Measurements from ENCODE around the gene DEDD. TPM values are rescaled to one million over a fixed set of nuclear protein-coding genes. Genes with fewer than 3 reads are reported as not detected.

Gene DEDD
- total RNA-seq, 1 donor from 2014 or later, result 29.3 TPM

DNA sequence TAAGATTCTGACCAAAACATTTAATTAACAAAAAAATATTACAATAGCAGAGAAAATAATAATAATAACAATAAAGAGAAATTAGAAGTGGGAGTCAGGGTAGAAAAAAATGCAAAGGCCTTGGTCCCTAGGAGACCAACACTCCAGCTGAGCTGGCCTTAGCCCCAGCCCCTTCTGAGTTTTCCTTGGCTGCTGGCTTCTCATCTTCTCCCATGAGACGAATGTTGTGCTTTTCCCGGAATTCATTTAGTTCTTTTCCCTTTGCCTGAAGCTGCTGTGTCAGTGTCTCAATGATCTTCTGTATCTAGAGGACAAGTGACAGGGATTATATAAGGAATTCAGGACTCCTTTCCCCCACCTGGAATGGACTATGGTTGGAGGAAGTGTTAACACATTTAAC, 31.9 kb downstream of the DEDD start:
- DNase-seq (no peak), ATAC-seq (no peak)
- intact Hi-C loops (cut with micrococcal nuclease), result no loop called here

DNA sequence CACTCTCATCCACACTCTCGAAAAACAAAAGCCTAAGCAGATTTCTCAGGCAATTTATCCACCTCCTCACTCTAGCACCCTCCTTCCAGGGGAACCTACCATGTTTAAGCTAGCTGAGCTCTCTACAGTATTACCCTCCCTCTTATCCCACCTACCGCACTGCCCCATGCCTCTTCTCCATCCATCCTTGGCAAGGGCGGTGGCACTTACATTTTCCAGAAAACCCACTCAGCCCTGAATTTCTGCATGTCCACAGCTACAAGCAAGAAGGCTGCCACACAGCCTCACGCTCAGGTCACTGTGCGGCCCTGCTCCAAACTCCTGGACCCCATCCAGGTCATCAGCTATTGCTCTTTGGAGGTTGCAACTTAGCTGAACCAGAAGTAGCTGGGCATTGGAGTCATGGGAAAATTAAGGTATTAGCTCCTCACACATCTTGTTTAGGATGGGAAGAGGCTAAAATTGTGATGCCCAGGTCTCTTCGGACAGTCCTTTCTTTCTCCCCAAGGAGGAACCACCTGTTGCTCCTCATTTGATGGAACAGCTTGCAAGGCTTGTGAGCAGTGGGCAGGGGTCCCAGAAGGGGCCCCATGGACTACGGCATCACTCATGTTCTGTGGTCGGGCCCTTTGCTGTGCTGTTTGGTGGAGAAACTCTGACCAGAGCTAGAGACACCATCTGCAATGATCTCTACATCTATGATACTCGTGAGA, 33.2 kb downstream of the DEDD start:
- intact Hi-C loops (cut with micrococcal nuclease), result loop anchor here (10.0 kb wide), 1 partner anchor 104 kb away; no protein-coding TSS in a partner anchor
- DNase-seq, result no peak
- no peak for ATAC-seq

- ATAC-seq (peak; percentile 78), DNase-seq (peak; percentile 81)
- intact Hi-C loops (cut with micrococcal nuclease), result loop anchor here (10.0 kb wide), 1 partner anchor 104 kb away; no protein-coding TSS in a partner anchor
Observed at GRCh38 chr1:161098210-161099068, 34.0 kb downstream of the DEDD start, which contains the start of gene KLHDC9. Gene KLHDC9 (plus strand): TSS chr1:161098361. CDS start chr1:161098536, 175 bp downstream.

GRCh38 chr1:161096530-161096929, 35.9 kb downstream of the DEDD start:
- peak; percentile 52 for DNase-seq
- ATAC-seq, result peak; percentile 72
- intact Hi-C loops (cut with micrococcal nuclease), result loop anchor here (10.0 kb wide), 1 partner anchor 102 kb away; no protein-coding TSS in a partner anchor

- intact Hi-C loops (cut with micrococcal nuclease), result loop anchor here (10.0 kb wide), 1 partner anchor 101 kb away; no protein-coding TSS in a partner anchor
- DNase-seq (no peak), ATAC-seq (no peak)
Observed at GRCh38 chr1:161096015-161096414, 36.5 kb downstream of the DEDD start.

DNA sequence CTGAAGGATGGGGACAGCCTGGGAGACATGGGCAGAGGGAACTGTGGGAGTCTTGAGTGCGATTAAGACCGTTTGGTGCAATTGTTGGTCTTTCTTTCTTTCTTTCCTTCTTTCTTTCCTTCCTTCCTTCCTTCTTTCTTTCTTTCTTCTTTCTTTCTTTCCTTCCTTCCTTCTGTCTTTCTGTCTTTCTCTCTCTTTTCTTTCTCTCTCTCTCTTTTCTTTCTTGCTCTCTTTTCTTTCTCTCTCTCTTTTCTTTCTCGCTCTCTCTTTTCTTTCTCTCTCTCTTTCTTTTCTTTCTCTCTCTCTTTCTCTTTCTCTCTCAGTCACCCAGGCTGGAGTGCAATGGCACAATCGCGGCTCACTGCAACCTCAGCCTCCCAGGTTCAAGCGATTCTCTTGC, 37.2 kb downstream of the DEDD start:
- DNase-seq (no peak), ATAC-seq (no peak)
- intact Hi-C loops (cut with micrococcal nuclease), result loop anchor here (10.0 kb wide), 1 partner anchor 100 kb away; no protein-coding TSS in a partner anchor

DNA sequence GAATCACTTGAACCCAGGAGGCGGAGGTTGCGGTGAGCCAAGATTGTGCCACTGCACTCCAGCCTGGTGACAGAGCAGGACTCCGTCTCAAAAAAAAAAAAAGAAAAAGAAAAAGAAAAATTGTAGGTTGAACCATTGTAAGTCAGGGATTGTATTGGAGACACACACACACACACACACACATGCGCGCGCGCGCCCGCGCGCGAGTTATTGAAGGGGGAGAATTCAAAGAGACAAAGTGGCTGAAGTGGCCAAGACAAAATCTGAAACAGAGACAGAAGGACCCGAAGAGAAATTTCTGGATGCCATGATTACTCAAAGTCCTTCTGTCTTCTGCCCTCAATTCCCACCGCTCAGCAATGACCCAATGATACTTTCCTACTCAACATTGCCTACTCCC, 38.0 kb downstream of the DEDD start:
- no peak for DNase-seq
- no peak for ATAC-seq
- intact Hi-C loops (cut with micrococcal nuclease), result loop anchor here (10.0 kb wide), 1 partner anchor 100 kb away; no protein-coding TSS in a partner anchor

DNA sequence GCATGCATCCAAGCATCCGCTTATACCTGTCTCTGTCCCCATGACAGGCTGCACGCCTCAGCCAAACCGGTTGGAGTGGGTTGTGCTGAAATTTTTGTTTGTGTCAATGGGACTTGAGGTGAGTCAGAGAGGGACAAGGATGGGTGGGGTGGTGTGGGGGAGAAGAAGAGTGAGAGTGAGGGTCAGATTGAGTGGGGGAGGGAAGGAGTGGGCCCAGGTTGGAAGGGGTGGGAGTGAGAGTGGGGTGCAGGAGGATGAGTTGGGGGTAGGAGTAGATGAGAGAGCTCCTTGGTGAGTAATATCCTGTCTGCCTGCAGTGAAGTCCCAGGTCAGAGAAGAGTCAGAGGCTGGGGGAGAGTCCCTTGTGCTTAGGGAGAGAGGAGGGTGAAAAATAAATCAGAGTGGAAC, 39.8 kb downstream of the DEDD start:
- DNase-seq (no peak), ATAC-seq (no peak)
- intact Hi-C loops (cut with micrococcal nuclease), result loop anchor here (10.0 kb wide), 1 partner anchor 98 kb away; no protein-coding TSS in a partner anchor

GRCh38 chr1:161091796-161092507, 40.5 kb downstream of the DEDD start:
- DNase-seq, result no peak
- intact Hi-C loops (cut with micrococcal nuclease), result loop anchor here (10.0 kb wide), 1 partner anchor 97 kb away; no protein-coding TSS in a partner anchor

GRCh38 chr1:161091093-161091492, 41.4 kb downstream of the DEDD start:
- intact Hi-C loops (cut with micrococcal nuclease), result loop anchor here (10.0 kb wide), 1 partner anchor 96 kb away; no protein-coding TSS in a partner anchor
- ATAC-seq (no peak), DNase-seq (no peak)

More at GRCh38 chr1:161091796-161092507, 40.5 kb downstream of the DEDD start:
- no peak for ATAC-seq

DNA sequence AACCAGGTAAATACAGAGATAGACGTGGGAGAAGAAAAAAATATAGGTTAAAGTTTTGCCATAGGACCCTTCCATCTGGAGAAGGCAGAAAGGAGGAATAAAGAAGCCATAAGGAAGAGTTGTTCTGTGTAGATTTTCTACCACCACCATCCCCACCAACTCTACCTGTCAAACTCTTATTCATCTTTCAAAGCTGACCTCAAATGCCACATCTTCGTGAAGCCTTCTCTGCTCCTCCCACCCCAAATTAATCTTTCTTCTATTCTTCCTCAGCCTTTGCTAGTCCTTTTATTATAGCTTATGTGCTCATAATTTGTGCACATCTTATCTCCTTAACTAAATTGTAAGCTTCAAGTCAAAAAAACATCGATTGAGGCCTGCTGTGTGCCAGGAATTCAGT, 41.9 kb downstream of the DEDD start:
- intact Hi-C loops (cut with micrococcal nuclease), result loop anchor here (10.0 kb wide), 1 partner anchor 96 kb away; no protein-coding TSS in a partner anchor
- DNase-seq, result no peak
- ATAC-seq, result no peak

- intact Hi-C loops (cut with micrococcal nuclease), result loop anchor here (10.0 kb wide), 1 partner anchor 95 kb away; no protein-coding TSS in a partner anchor
- DNase-seq (no peak), ATAC-seq (no peak)
Observed at GRCh38 chr1:161089938-161090337, 42.5 kb downstream of the DEDD start.

DNA sequence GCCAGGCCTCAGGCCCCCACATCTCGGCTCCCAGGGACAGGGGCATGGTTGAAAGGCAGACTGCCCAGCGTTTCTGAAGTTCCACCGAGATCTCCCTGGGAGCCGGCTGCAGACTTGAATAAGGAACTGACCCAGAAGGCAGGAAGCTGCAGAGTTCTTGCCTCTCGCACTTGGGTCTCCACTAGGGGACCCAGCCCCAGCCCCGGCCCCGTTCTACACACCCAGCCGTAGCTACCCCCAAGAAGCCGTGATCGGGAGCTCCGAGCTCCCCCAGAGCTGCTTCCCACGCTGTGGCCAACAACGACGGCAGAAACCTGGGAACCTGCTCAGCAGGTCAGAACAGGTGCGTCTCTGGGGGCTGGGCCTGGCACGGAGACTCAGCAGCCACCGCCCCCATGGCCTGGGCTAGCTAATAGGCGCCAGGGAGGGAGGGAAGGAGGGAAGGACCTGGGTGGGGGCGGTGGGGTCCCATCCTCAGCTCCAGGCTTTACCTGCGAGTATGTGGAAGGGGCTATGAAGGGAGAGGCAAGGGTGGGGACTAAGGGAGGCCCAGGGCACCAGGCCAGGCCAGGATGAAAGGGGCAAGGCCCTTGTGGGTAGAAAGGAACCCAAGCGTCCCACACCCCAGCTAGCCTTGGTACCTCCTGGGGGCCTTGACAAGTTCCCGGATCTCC, 43.1 kb downstream of the DEDD start, which contains the start of gene NECTIN4:
Gene NECTIN4, minus strand, starts transcription at position 308 of the 674 bp plus-strand sequence. Its CDS starts 262 bp downstream, at position 46.
- no peak for DNase-seq
- no peak for ATAC-seq
- intact Hi-C loops (cut with micrococcal nuclease), result no loop called here

- intact Hi-C loops (cut with micrococcal nuclease), result no loop called here
- DNase-seq (no peak), ATAC-seq (no peak)
Observed at GRCh38 chr1:161088587-161089110, 43.8 kb downstream of the DEDD start.

DNA sequence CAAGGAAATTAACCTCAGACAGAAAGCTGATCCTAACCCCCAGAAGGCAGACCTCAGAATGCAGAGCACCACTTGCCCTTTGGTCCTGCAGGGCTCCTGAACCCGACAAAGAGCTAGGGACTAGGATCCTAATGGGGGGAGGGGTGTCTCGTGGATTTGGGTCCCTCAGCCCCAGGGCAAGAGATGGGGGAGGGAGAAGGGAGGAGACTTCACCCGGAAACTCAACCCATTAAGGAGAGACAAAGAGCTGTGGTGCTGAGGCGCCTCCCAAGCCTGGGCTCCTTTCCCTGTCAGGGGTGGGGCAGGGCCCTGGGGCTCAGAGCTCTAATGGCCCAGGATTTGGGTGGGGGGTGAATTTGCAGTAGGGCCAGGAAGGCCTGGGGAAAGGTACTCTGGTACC, 46.0 kb downstream of the DEDD start:
- DNase-seq (no peak), ATAC-seq (no peak)
- intact Hi-C loops (cut with micrococcal nuclease), result no loop called here

- ATAC-seq, result no peak
- intact Hi-C loops (cut with micrococcal nuclease), result no loop called here
- DNase-seq, result no peak
Observed at GRCh38 chr1:161085165-161085564, 47.3 kb downstream of the DEDD start.

GRCh38 chr1:161084597-161084988, 47.9 kb downstream of the DEDD start:
- intact Hi-C loops (cut with micrococcal nuclease), result no loop called here
- ATAC-seq (no peak), DNase-seq (no peak)
